ENCODE measurements around the gene C1orf174. TPM values are rescaled to one million over a fixed set of nuclear protein-coding genes. Genes with fewer than 3 reads are reported as not detected.

Gene C1orf174
- total and polyA plus RNA-seq, 2 donors = 18.8 to 24.5 TPM

- Histone ChIP-seq H3K36me3 (ENCODE audit: insufficient read depth) (peaks cover 4% of the 10 kb centered on the region), H3K27ac (ENCODE audit: low read depth) (no peak overlapping the region), H3K4me1 (ENCODE audit: insufficient read depth) (no peaks in the 10 kb centered on the region), H3K4me3 (ENCODE audit: low read depth, low read length) (no peak overlapping the region)
- DNase-seq (ENCODE audit: extremely low spot score) = no peak
- WGBS = 92% methylated on average over 14 of the region's 14 CpGs
These were observed 10.1 kb downstream of the C1orf174 start for GRCh38 chr1:3889936-3890335.

- Histone ChIP-seq H3K27ac (ENCODE audit: low read depth) (no peak overlapping the region), H3K4me1 (ENCODE audit: insufficient read depth) (no peaks in the 10 kb centered on the region), H3K36me3 (ENCODE audit: insufficient read depth) (peaks cover 4% of the 10 kb centered on the region), H3K4me3 (ENCODE audit: low read depth, low read length) (no peak overlapping the region)
- 92% methylated on average over 15 of the region's 15 CpGs for WGBS
- DNase-seq (ENCODE audit: extremely low spot score) = no peak
These were observed 11.8 kb downstream of the C1orf174 start for GRCh38 chr1:3888301-3888700.

- DNase-seq (ENCODE audit: extremely low spot score) = no peak
- no peak overlapping the region for H3K4me3 ChIP-seq (ENCODE audit: low read depth, low read length)
- H3K4me1 ChIP-seq (ENCODE audit: insufficient read depth) = no peaks in the 10 kb centered on the region
- WGBS = 90% methylated on average over 8 of the region's 8 CpGs
- peaks cover 4% of the 10 kb centered on the region for H3K36me3 ChIP-seq (ENCODE audit: insufficient read depth)
- no peak overlapping the region for H3K27ac ChIP-seq (ENCODE audit: low read depth)
These were observed 13.4 kb downstream of the C1orf174 start for GRCh38 chr1:3886691-3887090.

GRCh38 chr1:3886106-3886670 lies 13.9 kb downstream of the C1orf174 start:
- no peak overlapping the region for H3K4me3 ChIP-seq (ENCODE audit: low read depth, low read length)
- whole genome bisulfite sequencing = 92% methylated on average over 15 of the region's 15 CpGs
- no peaks in the 10 kb centered on the region for H3K4me1 ChIP-seq (ENCODE audit: insufficient read depth)
- no peak overlapping the region for H3K27ac ChIP-seq (ENCODE audit: low read depth)
- no peak for DNase-seq (ENCODE audit: extremely low spot score)
- peaks cover 4% of the 10 kb centered on the region for H3K36me3 ChIP-seq (ENCODE audit: insufficient read depth)

GRCh38 chr1:3885611-3886010 lies 14.5 kb downstream of the C1orf174 start:
- H3K4me1 ChIP-seq (ENCODE audit: insufficient read depth) = no peaks in the 10 kb centered on the region
- H3K27ac ChIP-seq (ENCODE audit: low read depth) = no peak overlapping the region
- DNase-seq (ENCODE audit: extremely low spot score) = no peak
- H3K36me3 ChIP-seq (ENCODE audit: insufficient read depth) = peaks cover 4% of the 10 kb centered on the region
- H3K4me3 ChIP-seq (ENCODE audit: low read depth, low read length) = no peak overlapping the region
- 82% methylated on average over 7 of the region's 7 CpGs for WGBS

DNA sequence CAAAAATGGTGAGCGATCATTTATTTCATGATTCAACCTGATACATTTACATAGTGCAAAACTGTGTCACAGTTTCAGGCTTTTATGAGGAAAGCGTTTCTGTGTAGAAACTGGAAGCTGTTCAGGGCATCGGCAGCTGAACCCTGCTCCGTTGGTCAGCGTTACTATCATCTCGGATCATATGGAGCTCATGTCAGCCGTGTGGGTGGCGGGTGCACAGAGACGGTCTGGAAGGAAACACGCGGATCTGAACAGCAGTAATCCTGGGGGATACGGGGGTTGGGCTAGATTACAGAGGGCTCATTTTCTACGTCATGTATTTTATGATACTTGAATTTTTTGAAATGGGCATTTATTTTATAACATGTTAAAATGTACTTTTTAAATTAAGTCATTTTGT lies 15.1 kb downstream of the C1orf174 start:
- H3K4me3 ChIP-seq (ENCODE audit: low read depth, low read length) = no peak overlapping the region
- WGBS = 89% methylated on average over 13 of the region's 13 CpGs
- no peaks in the 10 kb centered on the region for H3K4me1 ChIP-seq (ENCODE audit: insufficient read depth)
- no peaks in the 10 kb centered on the region for H3K36me3 ChIP-seq (ENCODE audit: insufficient read depth)
- no peak overlapping the region for H3K27ac ChIP-seq (ENCODE audit: low read depth)
- no peak for DNase-seq (ENCODE audit: extremely low spot score)

GRCh38 chr1:3883194-3883925 lies 16.7 kb downstream of the C1orf174 start:
- WGBS = 96% methylated on average over 18 of the region's 18 CpGs
- no peaks in the 10 kb centered on the region for H3K4me1 ChIP-seq (ENCODE audit: insufficient read depth)
- no peak for DNase-seq (ENCODE audit: extremely low spot score)
- H3K27ac ChIP-seq (ENCODE audit: low read depth) = no peak overlapping the region
- H3K4me3 ChIP-seq (ENCODE audit: low read depth, low read length) = no peak overlapping the region
- no peaks in the 10 kb centered on the region for H3K36me3 ChIP-seq (ENCODE audit: insufficient read depth)

DNA sequence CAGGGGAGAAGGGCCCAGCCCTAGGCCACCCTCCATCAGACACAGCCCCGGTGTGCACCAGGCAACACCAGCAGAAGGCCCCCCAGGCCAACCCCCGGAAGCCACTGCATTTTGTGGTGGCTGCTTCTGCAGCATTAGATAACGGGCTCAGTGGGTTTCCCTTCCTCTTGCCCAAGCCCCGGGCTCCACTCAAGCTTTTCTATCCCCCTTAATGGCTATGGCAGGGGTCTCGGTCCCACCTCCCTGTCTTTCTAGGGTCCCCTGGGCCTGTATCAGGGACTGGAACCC lies 18.9 kb downstream of the C1orf174 start:
- Histone ChIP-seq H3K27ac (ENCODE audit: low read depth) (no peak overlapping the region), H3K36me3 (ENCODE audit: insufficient read depth) (no peaks in the 10 kb centered on the region), H3K4me3 (ENCODE audit: low read depth, low read length) (no peak overlapping the region), H3K4me1 (ENCODE audit: insufficient read depth) (no peaks in the 10 kb centered on the region)
- DNase-seq (ENCODE audit: extremely low spot score) = no peak
- WGBS = 86% methylated on average over 5 of the region's 5 CpGs

- H3K27ac ChIP-seq (ENCODE audit: low read depth) = no peak overlapping the region
- WGBS = 92% methylated on average over 20 of the region's 20 CpGs
These were observed 19.5 kb downstream of the C1orf174 start for GRCh38 chr1:3880429-3881192.

GRCh38 chr1:3879787-3880428 lies 20.2 kb downstream of the C1orf174 start:
- peaks cover 1% of the 10 kb centered on the region for H3K36me3 ChIP-seq (ENCODE audit: insufficient read depth)

More at GRCh38 chr1:3880429-3881192, 19.5 kb downstream of the C1orf174 start:
- Histone ChIP-seq H3K4me1 (ENCODE audit: insufficient read depth) (no peaks in the 10 kb centered on the region), H3K4me3 (ENCODE audit: low read depth, low read length) (no peak overlapping the region), H3K36me3 (ENCODE audit: insufficient read depth) (no peaks in the 10 kb centered on the region)
- DNase-seq (ENCODE audit: extremely low spot score) = no peak

GRCh38 chr1:3879099-3879498 lies 21.0 kb downstream of the C1orf174 start:
- no peak for DNase-seq (ENCODE audit: extremely low spot score)
- Histone ChIP-seq H3K36me3 (ENCODE audit: insufficient read depth) (peaks cover 1% of the 10 kb centered on the region), H3K4me3 (ENCODE audit: low read depth, low read length) (no peak overlapping the region), H3K27ac (ENCODE audit: low read depth) (no peak overlapping the region), H3K4me1 (ENCODE audit: insufficient read depth) (no peaks in the 10 kb centered on the region)
- WGBS = over 99% methylated on average over 7 of the region's 7 CpGs

More at GRCh38 chr1:3879787-3880428, 20.2 kb downstream of the C1orf174 start:
- Histone ChIP-seq H3K27ac (ENCODE audit: low read depth) (no peak overlapping the region), H3K4me3 (ENCODE audit: low read depth, low read length) (no peak overlapping the region), H3K4me1 (ENCODE audit: insufficient read depth) (no peaks in the 10 kb centered on the region)
- DNase-seq (ENCODE audit: extremely low spot score) = no peak
- 83% methylated on average over 9 of the region's 9 CpGs for WGBS

DNA sequence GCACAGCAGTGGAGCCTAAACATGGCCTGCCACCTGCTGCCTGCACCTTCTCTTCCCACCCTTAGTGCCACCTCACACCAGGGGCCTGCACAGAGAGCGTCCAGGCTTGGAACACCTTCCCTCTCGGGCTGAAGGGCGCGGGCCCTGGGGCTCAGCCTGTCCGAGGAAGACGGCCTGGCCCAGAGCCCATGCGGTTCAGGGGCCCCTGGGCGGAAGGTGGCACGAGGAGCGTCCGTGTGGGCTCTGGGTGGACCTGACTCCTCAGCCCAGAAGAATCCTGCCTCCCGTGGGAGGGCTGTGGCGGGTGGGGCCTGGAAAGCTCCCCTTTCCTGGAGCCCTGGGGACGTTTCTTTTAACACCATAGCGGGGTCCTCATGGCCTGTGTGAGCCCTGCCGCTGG lies 23.4 kb downstream of the C1orf174 start:
- no peak for DNase-seq (ENCODE audit: extremely low spot score)
- H3K36me3 ChIP-seq (ENCODE audit: insufficient read depth) = peaks cover 7% of the 10 kb centered on the region

DNA sequence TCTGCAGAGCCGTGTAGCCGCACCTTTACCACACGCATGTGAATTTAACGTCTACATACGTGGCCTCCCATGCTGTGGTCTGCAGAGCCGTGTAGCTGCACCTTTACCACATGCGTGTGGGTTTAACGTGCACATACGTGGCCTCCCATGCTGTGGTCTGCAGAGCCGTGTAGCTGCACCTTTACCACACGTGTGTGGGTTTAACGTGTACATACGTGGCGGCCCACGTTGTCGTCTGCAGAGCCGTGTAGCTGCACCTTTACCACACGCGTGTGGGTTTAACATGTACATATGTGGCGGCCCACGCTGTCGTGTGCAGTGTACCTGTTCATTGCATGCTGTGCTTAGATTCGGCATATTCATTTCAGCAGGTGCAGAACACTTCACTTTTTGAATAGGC lies 25.3 kb downstream of the C1orf174 start:
- WGBS = 95% methylated on average over 23 of the region's 23 CpGs
- peaks cover 8% of the 10 kb centered on the region for H3K36me3 ChIP-seq (ENCODE audit: insufficient read depth)

More for the DNA sequence above, 23.4 kb downstream of the C1orf174 start:
- 90% methylated on average over 16 of the region's 16 CpGs for WGBS
- Histone ChIP-seq H3K4me1 (ENCODE audit: insufficient read depth) (no peaks in the 10 kb centered on the region), H3K27ac (ENCODE audit: low read depth) (no peak overlapping the region), H3K4me3 (ENCODE audit: low read depth, low read length) (no peak overlapping the region)

More for the DNA sequence above, 25.3 kb downstream of the C1orf174 start:
- Histone ChIP-seq H3K4me1 (ENCODE audit: insufficient read depth) (no peaks in the 10 kb centered on the region), H3K4me3 (ENCODE audit: low read depth, low read length) (no peak overlapping the region), H3K27ac (ENCODE audit: low read depth) (no peak overlapping the region)
- no peak for DNase-seq (ENCODE audit: extremely low spot score)
